SK-N-MC (cell line): ENCODE measurements around the gene ELAVL1.

Source experiments
- EZH2 ChIP-seq: fragments of 200-600 bp; sonication (generic); IDR thresholded peaks from one replicate; pipeline ENCODE4 v1.6.1; 2017; ENCODE audit warnings: antibody characterized with exemption
- FOXP2 ChIP-seq: optimal IDR thresholded peaks from 2 replicates; pipeline ENCODE3; 2011; ENCODE audit warnings: mild to moderate bottlenecking, moderate library complexity; ENCODE audit not compliant: insufficient read depth; ENCODE audit errors: extremely low read length, control extremely low read depth
- POLR2AphosphoS5 ChIP-seq: IDR thresholded peaks from 2 replicates; pipeline ENCODE4 v1.6.1; 2012; ENCODE audit warnings: mild to moderate bottlenecking, low read depth, low read length, borderline replicate concordance

GRCh38 chr19:7983995-7984837 is 21.2 kb downstream of the ELAVL1 start:
- TF ChIP-seq POLR2AphosphoS5, result no peak
- no peak for TF ChIP-seq EZH2
- TF ChIP-seq FOXP2, result no peak
